Smooth muscle cell (in vitro differentiated cells): Measurements from ENCODE around the gene OXLD1. TPM values are rescaled to one million over a fixed set of nuclear protein-coding genes. Genes with fewer than 3 reads are reported as not detected.

Experiments
- DNase-seq: peaks from one replicate; lab custom pipeline; 2025; ENCODE audit not compliant: unreplicated experiment; lab: John Stamatoyannopoulos, UW
- H2AFZ ChIP-seq: fragments of 200-600 bp; sonication (generic); 2 replicates; pipeline ENCODE4 v1.6.0; 2016; ENCODE audit warnings: antibody characterized with exemption, low read depth, mild to moderate bottlenecking
- H3F3A ChIP-seq: fragments of 200-600 bp; sonication (generic); 2 replicates; pipeline ENCODE4 v1.6.0; 2017; ENCODE audit warnings: antibody characterized with exemption, low read depth
- H3K27ac ChIP-seq: fragments of 200-600 bp; sonication (generic); 2 replicates; pipeline ENCODE4 v1.5.1; 2016; ENCODE audit warnings: low read depth, mild to moderate bottlenecking
- H3K27me3 ChIP-seq: fragments of 200-600 bp; sonication (generic); 2 replicates; pipeline ENCODE4 v1.6.1; 2016; ENCODE audit warnings: low read depth, mild to moderate bottlenecking
- H3K36me3 ChIP-seq: fragments of 200-600 bp; sonication (generic); 2 replicates; pipeline ENCODE4 v1.5.1; 2016; ENCODE audit warnings: low read depth
- H3K4me1 ChIP-seq: fragments of 200-600 bp; sonication (generic); 2 replicates; pipeline ENCODE4 v1.5.1; 2016; ENCODE audit warnings: low read depth
- H3K4me2 ChIP-seq: fragments of 200-600 bp; sonication (generic); 2 replicates; pipeline ENCODE4 v1.6.0; 2016; ENCODE audit warnings: mild to moderate bottlenecking
- H3K4me3 ChIP-seq: fragments of 200-600 bp; sonication (generic); 2 replicates; pipeline ENCODE4 v1.5.1; 2016; ENCODE audit warnings: mild to moderate bottlenecking
- H3K79me2 ChIP-seq: fragments of 200-600 bp; sonication (generic); 2 replicates; pipeline ENCODE4 v1.6.0; 2016; ENCODE audit warnings: low read depth, mild to moderate bottlenecking
- H3K9ac ChIP-seq: fragments of 200-600 bp; sonication (generic); 2 replicates; pipeline ENCODE4 v1.6.0; 2016; ENCODE audit warnings: low read depth
- H3K9me3 ChIP-seq: fragments of 200-600 bp; sonication (generic); replicated peaks from 2 replicates; pipeline ENCODE4 v1.5.1; 2016; ENCODE audit warnings: low read depth
- H4K20me1 ChIP-seq: fragments of 200-600 bp; sonication (generic); 2 replicates; pipeline ENCODE4 v1.6.0; 2016; ENCODE audit warnings: low read depth
- WGBS: methylation state at CpG from one replicate; pipeline ENCODE4 v1.1.7; 2016; ENCODE audit warnings: low lambda C conversion rate; 5-methylcytosine and 5-hydroxymethylcytosine counted together
- polyA plus RNA-seq: library from polyadenylated mRNA; unstranded; fragments of >200 nt; fragmentation: Nextera tagmentation; extraction: Ambion mirVana; gene quantifications from 2 replicates; pipeline ENCODE4 v1.2.1, GENCODE V29; 2016
- total RNA-seq: library from RNA; depleted of rRNA; stranded (reverse); fragments of >200 nt; gene quantifications from 2 replicates; pipeline ENCODE4 v1.2.3, GENCODE V29; 2014
- TF ChIP-seq, protein P1 (sequence below): fragments of 200-600 bp; sonication (generic); IDR thresholded peaks from 2 replicates; pipeline ENCODE4 v1.5.1; 2017; ENCODE audit warnings: borderline replicate concordance, mild to moderate bottlenecking, antibody characterized with exemption; ENCODE audit not compliant: insufficient read depth, poor library complexity, severe bottlenecking

Gene OXLD1
- total and polyA plus RNA-seq, 2 experiments from 2014 or later: 13.0 to 32.3 TPM

DNA sequence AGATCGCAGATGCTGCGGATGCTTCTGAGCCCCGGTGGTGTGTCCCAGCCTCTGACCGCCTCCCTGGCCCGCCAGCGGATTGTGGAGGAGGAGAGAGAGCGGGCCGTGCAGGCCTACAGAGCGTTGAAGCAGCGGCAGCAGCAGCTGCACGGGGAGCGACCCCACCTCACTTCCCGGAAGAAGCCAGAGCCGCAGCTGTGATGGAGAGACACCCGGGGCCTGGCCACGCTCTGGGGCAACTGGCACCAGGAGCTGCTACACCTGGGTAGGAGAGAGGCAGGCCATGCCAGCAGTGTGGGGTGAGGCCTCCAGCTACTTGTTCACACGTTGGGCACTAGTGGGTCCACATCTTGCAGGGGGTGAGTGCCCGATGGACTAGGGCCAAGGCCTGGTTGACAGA lies 6.1 kb upstream of the OXLD1 start:
- H3K9me3 ChIP-seq: no peaks in the 10 kb centered on the region
- no peaks in the 10 kb centered on the region for H3K36me3 ChIP-seq
- H3K27ac ChIP-seq: no peak overlapping the region
- no peak overlapping the region for H2AFZ ChIP-seq
- H3F3A ChIP-seq: peaks cover 8% of the 10 kb centered on the region
- H3K4me2 ChIP-seq: no peak overlapping the region
- TF ChIP-seq, protein P1, sequence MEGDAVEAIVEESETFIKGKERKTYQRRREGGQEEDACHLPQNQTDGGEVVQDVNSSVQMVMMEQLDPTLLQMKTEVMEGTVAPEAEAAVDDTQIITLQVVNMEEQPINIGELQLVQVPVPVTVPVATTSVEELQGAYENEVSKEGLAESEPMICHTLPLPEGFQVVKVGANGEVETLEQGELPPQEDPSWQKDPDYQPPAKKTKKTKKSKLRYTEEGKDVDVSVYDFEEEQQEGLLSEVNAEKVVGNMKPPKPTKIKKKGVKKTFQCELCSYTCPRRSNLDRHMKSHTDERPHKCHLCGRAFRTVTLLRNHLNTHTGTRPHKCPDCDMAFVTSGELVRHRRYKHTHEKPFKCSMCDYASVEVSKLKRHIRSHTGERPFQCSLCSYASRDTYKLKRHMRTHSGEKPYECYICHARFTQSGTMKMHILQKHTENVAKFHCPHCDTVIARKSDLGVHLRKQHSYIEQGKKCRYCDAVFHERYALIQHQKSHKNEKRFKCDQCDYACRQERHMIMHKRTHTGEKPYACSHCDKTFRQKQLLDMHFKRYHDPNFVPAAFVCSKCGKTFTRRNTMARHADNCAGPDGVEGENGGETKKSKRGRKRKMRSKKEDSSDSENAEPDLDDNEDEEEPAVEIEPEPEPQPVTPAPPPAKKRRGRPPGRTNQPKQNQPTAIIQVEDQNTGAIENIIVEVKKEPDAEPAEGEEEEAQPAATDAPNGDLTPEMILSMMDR: no peak
- H3K79me2 ChIP-seq: peaks cover 10% of the 10 kb centered on the region
- peaks cover 4% of the 10 kb centered on the region for H4K20me1 ChIP-seq
- no peak overlapping the region for H3K9ac ChIP-seq
- peaks cover 3% of the 10 kb centered on the region for H3K4me1 ChIP-seq
- no peak for DNase-seq
- 93% methylated on average over 18 of the region's 18 CpGs for WGBS
- no peaks in the 10 kb centered on the region for H3K27me3 ChIP-seq
- H3K4me3 ChIP-seq: no peak overlapping the region

DNA sequence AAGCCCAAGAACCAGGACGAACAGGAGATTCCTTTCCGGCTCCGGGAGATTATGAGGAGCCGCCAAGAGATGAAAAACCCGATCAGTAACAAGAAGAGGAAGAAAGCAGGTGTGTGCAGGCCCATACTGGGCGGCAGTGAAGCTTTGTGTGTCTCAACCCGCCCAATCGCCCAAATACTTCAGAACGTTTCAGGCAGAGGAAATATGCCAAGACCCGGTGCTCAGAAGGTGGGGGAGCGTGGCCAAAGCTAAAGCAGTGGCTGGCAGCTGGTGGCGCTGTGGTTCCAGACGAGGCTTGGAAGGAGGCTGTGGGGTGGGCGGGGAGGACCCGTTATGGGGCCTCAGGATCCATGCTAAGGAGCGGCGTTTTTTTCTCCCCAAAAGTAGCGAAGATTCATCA lies 1.3 kb upstream of the OXLD1 start:
- H3K27ac ChIP-seq: no peak overlapping the region
- DNase-seq: no peak
- H3K4me3 ChIP-seq: peak overlapping the region; percentile 83
- H3K9me3 ChIP-seq: no peaks in the 10 kb centered on the region
- H3K27me3 ChIP-seq: no peaks in the 10 kb centered on the region
- H3K4me1 ChIP-seq: peaks cover 8% of the 10 kb centered on the region
- H3K4me2 ChIP-seq: peak overlapping the region; percentile 99
- no peaks in the 10 kb centered on the region for H3K36me3 ChIP-seq
- peaks cover 27% of the 10 kb centered on the region for H3K79me2 ChIP-seq
- no peaks in the 10 kb centered on the region for H4K20me1 ChIP-seq
- H3K9ac ChIP-seq: no peak overlapping the region
- TF ChIP-seq, protein P1: no peak
- no peaks in the 10 kb centered on the region for H3F3A ChIP-seq
- no peak overlapping the region for H2AFZ ChIP-seq
- 84% methylated on average over 18 of the region's 18 CpGs for WGBS

DNA sequence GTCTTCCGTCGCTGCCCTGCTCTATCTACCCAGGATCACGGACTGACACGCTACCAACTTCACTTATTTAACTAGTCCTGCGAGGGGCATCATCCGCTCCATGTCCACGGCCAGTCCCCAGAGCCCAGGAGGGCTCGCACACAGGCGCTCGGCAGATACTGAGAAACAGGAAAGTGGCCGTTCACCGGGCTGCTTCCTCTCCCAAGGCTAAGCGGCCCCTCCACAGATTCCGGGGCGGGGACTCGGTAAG lies 388 bp downstream of the OXLD1 start:
- Histone ChIP-seq H3K79me2 (peaks cover 27% of the 10 kb centered on the region), H3K9me3 (no peaks in the 10 kb centered on the region), H3K9ac (peak overlapping the region; percentile 82), H3K4me3 (peak overlapping the region; percentile 83), H3K4me2 (peak overlapping the region; percentile 99), H3K4me1 (peaks cover 8% of the 10 kb centered on the region), H3K27me3 (no peaks in the 10 kb centered on the region), H3F3A (no peaks in the 10 kb centered on the region), H3K27ac (peak overlapping the region; percentile 69), H3K36me3 (no peaks in the 10 kb centered on the region), H4K20me1 (no peaks in the 10 kb centered on the region), H2AFZ (peak overlapping the region; percentile 53)
- WGBS: 4% methylated on average over 16 of the region's 16 CpGs
- no peak for DNase-seq
- TF ChIP-seq, protein P1: no peak

GRCh38 chr17:81665205-81666091 lies 957 bp downstream of the OXLD1 start:
- Histone ChIP-seq H3K27me3 (no peaks in the 10 kb centered on the region), H3K27ac (peak overlapping the region; percentile 69), H3K4me1 (peaks cover 8% of the 10 kb centered on the region), H3K79me2 (peaks cover 27% of the 10 kb centered on the region), H3K36me3 (no peaks in the 10 kb centered on the region), H3K4me2 (peak overlapping the region; percentile 99), H4K20me1 (no peaks in the 10 kb centered on the region), H3F3A (no peaks in the 10 kb centered on the region), H2AFZ (peak overlapping the region; percentile 53), H3K9me3 (no peaks in the 10 kb centered on the region), H3K9ac (peak overlapping the region; percentile 82), H3K4me3 (peak overlapping the region; percentile 83)
- WGBS: 83% methylated on average over 30 of the region's 30 CpGs
- TF ChIP-seq, protein P1: no peak
- no peak for DNase-seq
